Transverse colon (tissue), 4 donors: ENCODE measurements around the gene CLASRP. TPM values are rescaled to one million over a fixed set of nuclear protein-coding genes. Genes with fewer than 3 reads are reported as not detected.

Source experiments
- DNase-seq: peaks from one replicate; pipeline ENCODE4 v3.0.0-alpha.2; 2019
- H3K27ac ChIP-seq, 4 donors: fragments of 200-600 bp; sonication (generic); 2 replicates each; pipeline ENCODE4 v1.5.1; 2016 to 2018; ENCODE audit warnings: inconsistent platforms in 4 of 4
- H3K27me3 ChIP-seq: fragments of 200-600 bp; sonication (generic); 2 replicates; pipeline ENCODE4 v1.5.1; 2017; ENCODE audit warnings: inconsistent platforms
- H3K36me3 ChIP-seq, 4 donors: fragments of 200-600 bp; sonication (generic); 2 replicates each; pipeline ENCODE4 v1.5.1; 2017 to 2019; ENCODE audit warnings: inconsistent platforms in 4 of 4
- H3K4me1 ChIP-seq, 4 donors: fragments of 200-600 bp; sonication (generic); 2 replicates each; pipeline ENCODE4 v1.5.1; 2017 to 2020; ENCODE audit warnings: inconsistent platforms in 4 of 4
- H3K4me3 ChIP-seq, 4 donors: fragments of 200-600 bp; sonication (generic); 1 replicate in 1 of 4; 2 replicates in 3 of 4; pipeline versions ENCODE4 v1.5.1 to v1.6.1; 2017 to 2019; ENCODE audit warnings: inconsistent platforms in 4 of 4
- H3K9me3 ChIP-seq, 2 donors: fragments of 200-600 bp; sonication (generic); 2 replicates each; pipeline ENCODE4 v1.5.1; 2017 to 2019; ENCODE audit warnings: inconsistent platforms in 2 of 2
- EP300 ChIP-seq: sonication (generic); formaldehyde crosslinking; IDR thresholded peaks from one replicate; pipeline ENCODE4 v1.6.1; 2017; ENCODE audit warnings: antibody characterized with exemption, low read depth
- POLR2A ChIP-seq: fragments of 450-650 bp; IDR thresholded peaks from one replicate; pipeline ENCODE4 v1.6.1; 2016; ENCODE audit warnings: antibody characterized with exemption, mild to moderate bottlenecking, moderate library complexity
- POLR2AphosphoS5 ChIP-seq, 3 donors: sonication (generic); formaldehyde crosslinking; IDR thresholded peaks; one replicate each; pipeline ENCODE4 v1.6.1; 2016; ENCODE audit warnings: antibody characterized with exemption in 3 of 3
- WGBS, 2 donors: methylation state at CpG; one replicate each; pipeline ENCODE4 v1.1.5; 2018; ENCODE audit warnings: low coverage in 1 of 2; 5-methylcytosine and 5-hydroxymethylcytosine counted together
- in situ Hi-C, 4 donors: fragments of 200-750 bp; cut with MboI; loops; one replicate each; pipeline versions ENCODE4 v1.15.0 to v1.15.1; 2017; ENCODE audit warnings: low sequenced_read_pairs in 3 of 4, low pct_ligation_motif_present in 1 of 4, low pct_unique_long_range_greater_than_20kb in 1 of 4
- intact Hi-C: fragments of 100-400 bp; cut with DNase I; formaldehyde crosslinking; loops from one replicate; pipeline ENCODE4 v1.15.1; 2023; ENCODE audit warnings: low total_unique reads
- total RNA-seq, 4 donors: library from RNA; depleted of rRNA; stranded (reverse); fragments of >200 nt; gene quantifications; one replicate each; pipeline ENCODE4 v1.1.0, GENCODE V29; 2016
- TF ChIP-seq, protein P1 (sequence below), 5 experiments: fragments of 200-600 bp in 3 of 5; fragments of 450-650 bp in 2 of 5; sonication (generic) in 3 of 5; IDR thresholded peaks; 1 replicate in 2 of 5; 2 replicates in 3 of 5; pipeline ENCODE4 v1.5.1; 2016 to 2017; ENCODE audit warnings: antibody characterized with exemption in 5 of 5, inconsistent platforms in 3 of 5, mild to moderate bottlenecking in 2 of 5, moderate library complexity in 1 of 5

CLASRP gene
- total RNA-seq, 4 donors from 2014 or later: 82.6 to 382 (median 100) TPM

- TF ChIP-seq, protein P1, sequence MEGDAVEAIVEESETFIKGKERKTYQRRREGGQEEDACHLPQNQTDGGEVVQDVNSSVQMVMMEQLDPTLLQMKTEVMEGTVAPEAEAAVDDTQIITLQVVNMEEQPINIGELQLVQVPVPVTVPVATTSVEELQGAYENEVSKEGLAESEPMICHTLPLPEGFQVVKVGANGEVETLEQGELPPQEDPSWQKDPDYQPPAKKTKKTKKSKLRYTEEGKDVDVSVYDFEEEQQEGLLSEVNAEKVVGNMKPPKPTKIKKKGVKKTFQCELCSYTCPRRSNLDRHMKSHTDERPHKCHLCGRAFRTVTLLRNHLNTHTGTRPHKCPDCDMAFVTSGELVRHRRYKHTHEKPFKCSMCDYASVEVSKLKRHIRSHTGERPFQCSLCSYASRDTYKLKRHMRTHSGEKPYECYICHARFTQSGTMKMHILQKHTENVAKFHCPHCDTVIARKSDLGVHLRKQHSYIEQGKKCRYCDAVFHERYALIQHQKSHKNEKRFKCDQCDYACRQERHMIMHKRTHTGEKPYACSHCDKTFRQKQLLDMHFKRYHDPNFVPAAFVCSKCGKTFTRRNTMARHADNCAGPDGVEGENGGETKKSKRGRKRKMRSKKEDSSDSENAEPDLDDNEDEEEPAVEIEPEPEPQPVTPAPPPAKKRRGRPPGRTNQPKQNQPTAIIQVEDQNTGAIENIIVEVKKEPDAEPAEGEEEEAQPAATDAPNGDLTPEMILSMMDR (IDR thresholded peaks at IDR 0.05): no peak
- no peak for TF ChIP-seq EP300
- no peak for TF ChIP-seq POLR2AphosphoS5 (IDR thresholded peaks at IDR 0.05)
- no peak for TF ChIP-seq POLR2A
- intact Hi-C loops (loop anchor here (10.0 kb wide), 1 partner anchor 242 kb away; the partner anchor contains the start of gene KLC3), in situ Hi-C loops (no loop called here)
- Histone ChIP-seq H3K27me3 (no peaks in the 10 kb centered on the region), H3K36me3 (no peaks in the 10 kb centered on the region), H3K9me3 (no peaks in the 10 kb centered on the region), H3K4me3 (no peak overlapping the region), H3K4me1 (peaks cover 11 to 58% (median 35%) of the 10 kb centered on the region in 4 donors), H3K27ac (peak overlapping the region in 1 of 4 donors; percentile 31)
- no peak for DNase-seq
- WGBS, 2 donors: 95% methylated on average over 7 of the region's 7 CpGs; no CpG with 5 or more reads in 1 of the 2 donors
Observed at GRCh38 chr19:45102481-45102880, 63.6 kb downstream of the CLASRP start.

GRCh38 chr19:45103156-45103507, 64.3 kb downstream of the CLASRP start:
- peak overlapping the region in 3 of 4 donors; percentile 0 to 31 (median 7) for H3K27ac ChIP-seq
- H3K4me3 ChIP-seq: no peak overlapping the region
- no peak for DNase-seq
- in situ Hi-C loops: no loop called here
- no peaks in the 10 kb centered on the region for H3K27me3 ChIP-seq
- no peaks in the 10 kb centered on the region for H3K9me3 ChIP-seq
- peaks cover 5 to 51% (median 32%) of the 10 kb centered on the region in 4 donors for H3K4me1 ChIP-seq
- no peaks in the 10 kb centered on the region for H3K36me3 ChIP-seq
- intact Hi-C loops: loop anchor here (10.0 kb wide), 1 partner anchor 242 kb away; the partner anchor contains the start of gene KLC3
- WGBS, 2 donors: 42 to 60% methylated on average over 4 to 15 of the region's 15 CpGs
- no peak for TF ChIP-seq EP300
- no peak for TF ChIP-seq POLR2AphosphoS5 (IDR thresholded peaks at IDR 0.05)
- TF ChIP-seq, protein P1 (IDR thresholded peaks at IDR 0.05): no peak
- no peak for TF ChIP-seq POLR2A

DNA sequence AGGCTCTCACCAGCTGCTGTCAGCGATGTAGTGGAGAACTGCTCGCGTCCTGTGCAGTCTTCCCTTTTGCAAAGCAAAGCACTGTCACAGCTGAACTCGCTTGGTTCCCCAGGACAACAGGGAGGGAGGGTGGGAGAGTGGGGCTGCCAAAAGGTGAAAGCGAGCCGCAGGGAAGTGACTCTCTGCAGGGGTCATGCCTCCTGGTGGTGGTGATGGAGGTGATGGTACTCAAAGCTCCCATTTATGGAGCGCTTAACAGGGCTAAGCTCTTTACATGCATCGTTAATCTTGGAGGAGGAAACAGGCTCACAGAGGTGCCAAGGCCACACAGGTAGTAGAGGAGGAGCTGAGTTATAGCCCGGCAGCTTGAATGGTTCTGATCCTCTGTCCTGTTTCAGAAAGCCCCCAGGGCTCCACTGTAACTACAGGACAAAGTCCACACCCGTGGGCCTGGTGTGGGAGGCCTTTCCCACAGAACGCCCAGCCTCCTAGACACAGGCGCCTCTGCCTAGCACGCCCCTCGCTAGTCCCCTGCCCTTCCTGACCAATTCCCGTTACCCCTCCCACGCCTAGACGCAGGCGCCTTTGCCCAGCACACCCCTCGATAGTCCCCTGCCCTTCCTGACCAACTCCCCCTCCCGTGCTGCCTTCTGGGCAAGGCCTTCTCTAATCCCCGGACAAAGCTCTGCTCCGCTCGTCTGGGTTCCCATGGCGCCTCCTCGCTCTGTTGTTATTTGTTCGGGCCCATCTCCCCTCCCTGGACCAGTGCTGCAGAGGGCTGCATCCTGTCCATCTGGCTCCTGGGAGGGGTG, 64.9 kb downstream of the CLASRP start:
- Histone ChIP-seq H3K4me3 (no peak overlapping the region), H3K4me1 (peaks cover 5 to 45% (median 29%) of the 10 kb centered on the region in 4 donors)

More for the DNA sequence above, 64.9 kb downstream of the CLASRP start:
- WGBS, 2 donors: 11 to 40% methylated on average over 5 to 26 of the region's 26 CpGs
- H3K36me3 ChIP-seq: no peaks in the 10 kb centered on the region
- in situ Hi-C loops: no loop called here
- DNase-seq: no peak
- H3K27ac ChIP-seq: peak overlapping the region in 3 of 4 donors; percentile 0 to 31 (median 7)
- H3K9me3 ChIP-seq: no peaks in the 10 kb centered on the region
- H3K27me3 ChIP-seq: no peaks in the 10 kb centered on the region
- intact Hi-C loops: loop anchor here (10.0 kb wide), 1 partner anchor 241 kb away; the partner anchor contains the start of gene KLC3
- TF ChIP-seq EP300: no peak
- TF ChIP-seq, protein P1 (IDR thresholded peaks at IDR 0.05): no peak
- no peak for TF ChIP-seq POLR2A
- TF ChIP-seq POLR2AphosphoS5 (IDR thresholded peaks at IDR 0.05): no peak
